A549 (cell line): Measurements from ENCODE around the gene CBR4. TPM values are rescaled to one million over a fixed set of nuclear protein-coding genes. Genes with fewer than 3 reads are reported as not detected.

Source experiments
- ATAC-seq, 2 experiments: fragments of 200-7000 bp in 1 of 2; fragments of >200 bp in 1 of 2; cut with Nextera tagmentation in 1 of 2; cut with Tn5 transposase in 1 of 2; 3 replicates each; pipeline versions ENCODE4 v1.8.0 to v1.9.1; 2018 to 2020; ENCODE audit warnings: mild to moderate bottlenecking in 1 of 2, moderate library complexity in 1 of 2
- CTCF ChIA-PET: fragments of 300-600 bp; sonication (Branson Sonifier 250); formaldehyde crosslinking; extraction: SDS; loops from one replicate; lab custom pipeline; 2021; ENCODE audit warnings: antibody characterized with exemption, inconsistent platforms; lab: Yijun Ruan, JAX
- POLR2A ChIA-PET: fragments of 350-600 bp; formaldehyde crosslinking; extraction: SDS; loops from one replicate; lab custom pipeline; 2021; ENCODE audit warnings: antibody characterized with exemption, inconsistent platforms; lab: Yijun Ruan, JAX
- DNase-seq, 2 experiments: peaks; one replicate each; pipeline versions ENCODE4 v3.0.0 to v3.0.0-alpha.2; 2011 to 2016; ENCODE audit warnings: low read depth in 1 of 2, low spot score in 1 of 2
- FAIRE-seq: peaks from 2 replicates; lab custom pipeline; 2011; peaks lifted over from hg19 to GRCh38; lab: Jason Lieb, UNC
- H3K27ac ChIP-seq, 2 experiments: fragments of >200 bp; sonication (Bioruptor Twin); formaldehyde crosslinking; 3 replicates each; pipeline ENCODE4 v1.5.1; 2016 to 2017
- H3K4me1 ChIP-seq: fragments of >200 bp; sonication (Bioruptor Twin); formaldehyde crosslinking; 3 replicates; pipeline ENCODE4 v1.6.1; 2016
- H3K4me2 ChIP-seq: fragments of >200 bp; sonication (Bioruptor Twin); formaldehyde crosslinking; 3 replicates; pipeline ENCODE4 v1.6.1; 2016
- H3K4me3 ChIP-seq: fragments of >200 bp; sonication (Bioruptor Twin); formaldehyde crosslinking; 3 replicates; pipeline ENCODE4 v1.5.1; 2016
- H3K9me3 ChIP-seq: fragments of >200 bp; sonication (Bioruptor Twin); formaldehyde crosslinking; 3 replicates; pipeline ENCODE4 v1.6.1; 2016
- BCL3 ChIP-seq: fragments of >200 bp; sonication (Bioruptor Twin); formaldehyde crosslinking; IDR thresholded peaks from 3 replicates; pipeline ENCODE4 v1.6.1; 2016
- BHLHE40 ChIP-seq: IDR thresholded peaks from 2 replicates; pipeline ENCODE4 v1.6.1; 2012; ENCODE audit warnings: low read depth, low read length, inconsistent platforms
- ESRRA ChIP-seq: fragments of 150-350 bp; IDR thresholded peaks from 2 replicates; pipeline ENCODE4 v1.6.1; 2014; ENCODE audit warnings: mild to moderate bottlenecking, low read length, borderline replicate concordance
- HOXB5 ChIP-seq: fragments of 250-450 bp; sonication (Bioruptor Pico); IDR thresholded peaks from 2 replicates; pipeline ENCODE4 v1.5.0; 2020; ENCODE audit warnings: mild to moderate bottlenecking, moderate library complexity
- JUN ChIP-seq, 2 experiments: fragments of >200 bp; sonication (Bioruptor Twin); formaldehyde crosslinking; IDR thresholded peaks; 2 replicates in 1 of 2; 3 replicates in 1 of 2; pipeline ENCODE4 v1.6.1; 2016 to 2017
- KDM1A ChIP-seq: fragments of 200-600 bp; sonication (generic); IDR thresholded peaks from 2 replicates; pipeline ENCODE4 v1.6.1; 2016; ENCODE audit warnings: low read depth, mild to moderate bottlenecking
- POLR2A ChIP-seq: IDR thresholded peaks from 2 replicates; pipeline ENCODE4 v1.6.1; 2012; ENCODE audit warnings: mild to moderate bottlenecking, low read length
- RCOR1 ChIP-seq: fragments of 150-350 bp; IDR thresholded peaks from 2 replicates; pipeline ENCODE4 v1.6.1; 2014; ENCODE audit warnings: antibody characterized with exemption, low read length, low read depth
- REST ChIP-seq: fragments of 200-600 bp; sonication (generic); IDR thresholded peaks from 2 replicates; pipeline ENCODE4 v1.6.1; 2016; ENCODE audit warnings: antibody characterized with exemption, mild to moderate bottlenecking, moderate library complexity
- ZFP36 ChIP-seq: fragments of 450-650 bp; IDR thresholded peaks from 2 replicates; pipeline ENCODE4 v1.6.1; 2014; ENCODE audit warnings: borderline replicate concordance; ENCODE audit not compliant: partially characterized antibody
- WGBS: methylation state at CpG from one replicate; pipeline ENCODE4 v1.1.6; 2017; ENCODE audit errors: missing lambda C conversion rate; 5-methylcytosine and 5-hydroxymethylcytosine counted together
- polyA minus RNA-seq: library from RNA; depleted of rRNA, polyadenylated mRNA; stranded (reverse); fragments of >200 nt; gene quantifications from 2 replicates; pipeline ENCODE4 v1.2.3, GENCODE V29; 2011; rRNA and poly(A)+ RNA removed
- polyA plus RNA-seq, 4 experiments: library from polyadenylated mRNA; depleted of rRNA in 3 of 4; stranded (reverse); fragments of >200 nt; fragmentation: RNase III in 1 of 4; extraction: RNeasy Plus Mini Kit Qiagen cat#74134 plus additional on column Dnase treatment in 1 of 4; gene quantifications; 2 replicates in 3 of 4; 3 replicates in 1 of 4; pipeline ENCODE4 v1.2.3, GENCODE V29; 2011 to 2017

Gene CBR4
- polyA plus RNA-seq (2011; rRNA removed) (8.5 and 8.9 TPM in 2 replicates), polyA plus RNA-seq (2017; fragmentation: RNase III; extraction: RNeasy Plus Mini Kit Qiagen cat#74134 plus additional on column Dnase treatment) (7.8 to 10.1 TPM (median 9.3 TPM) in 3 replicates), polyA minus RNA-seq (4.5 and 5.0 TPM in 2 replicates)
- 0.87 and 0.97 TPM in 2 replicates for polyA plus RNA-seq (2012; cell fraction: cytosol; rRNA removed)
- 1.0 and 3.1 TPM in 2 replicates for polyA plus RNA-seq (2012; cell fraction: nucleus; rRNA removed)

- TF ChIP-seq BCL3 (peak; percentile 66; the same call in 1 of the 3 replicates), JUN (IDR thresholded peaks at IDR 0.05) (peak in 1 of 2 experiments; percentile 71; a peak in 2 of 5 replicates), BHLHE40 (no peak), HOXB5 (CRISPR knock-in tag) (0 out of 2 replicates have a peak, but pooled peaks have one; percentile 51), POLR2A (peak; percentile 80)
- H3K4me3 ChIP-seq: peak within 1 kb of the TSS; percentile 80
- ChIA-PET POLR2A (interaction anchor here (0.6 to 1.7 kb wide), 31 partner anchors 11 to 968 kb away, joined by 3 to 12 read pairs (median 4); no protein-coding TSS in a partner anchor), CTCF (interaction anchor here (0.6 to 2.9 kb wide), 16 partner anchors 10 to 556 kb away, joined by 3 to 11 read pairs (median 4); no protein-coding TSS in a partner anchor)
- peak within 1 kb of the TSS; percentile 93 to 95 for H3K27ac ChIP-seq
- 0% methylated on average over 33 of the region's 54 CpGs for WGBS
- FAIRE-seq: peak; percentile 13
- peak; percentile 99 for ATAC-seq
- H3K9me3 ChIP-seq: no peaks in the 10 kb centered on the region
- peaks cover 40% of the 10 kb centered on the region; the same call in 2 of the 3 replicates for H3K4me1 ChIP-seq
- H3K4me2 ChIP-seq: peak within 1 kb of the TSS; percentile 84
- peak; percentile 72 to 97 for DNase-seq
Observed at GRCh38 chr4:169010125-169011023, at the start of gene CBR4. Gene CBR4, minus strand, starts transcription at chr4:169010255. Its CDS starts 166 bp downstream, at chr4:169010089.

GRCh38 chr4:169059306-169060211, 49.5 kb upstream of the CBR4 start:
- TF ChIP-seq BHLHE40: no peak
- TF ChIP-seq ZFP36: no peak
- DNase-seq (no peak), ATAC-seq (peak in 1 of 2 experiments; percentile 27; a peak in 2 of 6 replicates), FAIRE-seq (no peak)
- 94% methylated on average over 22 of the region's 22 CpGs for WGBS
- Histone ChIP-seq H3K4me3 (no peak overlapping the region), H3K27ac (0 out of 6 replicates have a peak overlapping the region, but pooled peaks of 1 of the 2 experiments have one; percentile 45), H3K4me2 (no peak overlapping the region), H3K4me1 (peaks cover 15% of the 10 kb centered on the region), H3K9me3 (no peaks in the 10 kb centered on the region)
- CTCF ChIA-PET: interaction anchor here (1.3 kb wide), 1 partner anchor 13 kb away, joined by 3 read pairs; no protein-coding TSS in a partner anchor
- POLR2A ChIA-PET: no interaction called here

- POLR2A ChIA-PET: no interaction called here
Observed at GRCh38 chr4:169058312-169058711, 48.3 kb upstream of the CBR4 start.

More at GRCh38 chr4:169058312-169058711, 48.3 kb upstream of the CBR4 start:
- FAIRE-seq (no peak), ATAC-seq (no peak), DNase-seq (no peak)
- 90% methylated on average over 7 of the region's 7 CpGs for WGBS
- CTCF ChIA-PET: interaction anchor here (1.1 kb wide), 1 partner anchor 12 kb away, joined by 3 read pairs; no protein-coding TSS in a partner anchor
- H3K27ac ChIP-seq: no peak overlapping the region
- H3K4me3 ChIP-seq: no peak overlapping the region
- no peaks in the 10 kb centered on the region for H3K9me3 ChIP-seq
- H3K4me2 ChIP-seq: no peak overlapping the region
- H3K4me1 ChIP-seq: peaks cover 15% of the 10 kb centered on the region
- TF ChIP-seq REST (no peak), RCOR1 (no peak), KDM1A (no peak), ESRRA (no peak)
- TF ChIP-seq, all 56 proteins: peak for 0
